Colonic mucosa (tissue), 4 donors: ENCODE measurements around the gene SAP30L. TPM values are rescaled to one million over a fixed set of nuclear protein-coding genes. Genes with fewer than 3 reads are reported as not detected.
A peak's percentile ranks its signal among the peaks of the same experiment; 100 is the strongest.

Experiments
- DNase-seq: peaks from one replicate; pipeline ENCODE4 v3.0.0-alpha.2; 2020
- H3K27ac ChIP-seq: fragments of 200-600 bp; one replicate; pipeline ENCODE4 v1.8.0; 2021
- H3K27me3 ChIP-seq: fragments of 200-600 bp; one replicate; pipeline ENCODE4 v1.8.0; 2021
- H3K36me3 ChIP-seq: fragments of 200-600 bp; one replicate; pipeline ENCODE4 v1.8.0; 2021
- H3K4me1 ChIP-seq: fragments of 200-600 bp; one replicate; pipeline ENCODE4 v1.8.0; 2021; ENCODE audit warnings: mild to moderate bottlenecking
- H3K4me3 ChIP-seq: fragments of 200-600 bp; one replicate; pipeline ENCODE4 v1.8.0; 2021
- H3K9ac ChIP-seq, 2 donors: one replicate each; pipeline ENCODE4 v1.7.0; 2013; ENCODE audit warnings: control low read depth in 2 of 2, low read depth in 2 of 2, low read length in 2 of 2
- H3K9me3 ChIP-seq: fragments of 200-600 bp; one replicate; pipeline ENCODE4 v1.8.0; 2021
- CTCF ChIP-seq: fragments of 200-600 bp; IDR thresholded peaks from one replicate; pipeline ENCODE4 v1.8.0; 2022; ENCODE audit warnings: antibody characterized with exemption, mild to moderate bottlenecking
- intact Hi-C: fragments of 100-400 bp; cut with DNase I; formaldehyde crosslinking; loops from one replicate; pipeline ENCODE4 v1.14.1; 2022
- total RNA-seq, 2 donors: library from RNA; stranded (reverse); fragmentation: NEBNext Ultra II Directional in 1 of 2; extraction: Animal tissue kit (Norgen Biotek cat#: 25700) in 1 of 2; gene quantifications; one replicate each; pipeline ENCODE4 v1.2.1, GENCODE V29; 2021
- donor health status: healthy.
- donor health status: DM: no; HTN: no; CAD: no.
- donor health status: DM: no; HTN: no; CAD: no.

Gene SAP30L
- total RNA-seq, 2 donors from 2014 or later, result 38.2 to 47.0 TPM

- intact Hi-C loops, result no loop called here
- H3K9me3 ChIP-seq, result no peaks in the 10 kb centered on the region
- H3K4me1 ChIP-seq, result peaks cover 5% of the 10 kb centered on the region
- no peaks in the 10 kb centered on the region for H3K36me3 ChIP-seq
- peak; percentile 29 for DNase-seq
- H3K9ac ChIP-seq, result peak overlapping the region; percentile 73 to 95
- H3K4me3 ChIP-seq, result peak overlapping the region; percentile 90
- TF ChIP-seq CTCF, result no peak
- no peaks in the 10 kb centered on the region for H3K27me3 ChIP-seq
- peak overlapping the region; percentile 78 for H3K27ac ChIP-seq
Observed at GRCh38 chr5:154444556-154445421, 1.0 kb upstream of the SAP30L start.

GRCh38 chr5:154446195-154447088, 645 bp downstream of the SAP30L start:
- H3K9ac ChIP-seq, result peak overlapping the region; percentile 70 to 92
- peak; percentile 65 for DNase-seq
- intact Hi-C loops, result no loop called here
- no peak for TF ChIP-seq CTCF
- H3K4me3 ChIP-seq, result peak overlapping the region; percentile 90
- H3K36me3 ChIP-seq, result no peaks in the 10 kb centered on the region
- H3K9me3 ChIP-seq, result no peaks in the 10 kb centered on the region
- peaks cover 5% of the 10 kb centered on the region for H3K4me1 ChIP-seq
- H3K27me3 ChIP-seq, result no peaks in the 10 kb centered on the region
- peak overlapping the region; percentile 76 for H3K27ac ChIP-seq

- Histone ChIP-seq H3K27me3 (no peaks in the 10 kb centered on the region), H3K9me3 (no peaks in the 10 kb centered on the region), H3K9ac (peak overlapping the region; percentile 70 to 92), H3K4me1 (peaks cover 5% of the 10 kb centered on the region), H3K36me3 (no peaks in the 10 kb centered on the region), H3K4me3 (peak overlapping the region; percentile 90), H3K27ac (peak overlapping the region; percentile 76)
- TF ChIP-seq CTCF, result no peak
- no peak for DNase-seq
- intact Hi-C loops, result no loop called here
Observed at GRCh38 chr5:154447089-154447725, 1.4 kb downstream of the SAP30L start.

GRCh38 chr5:154449786-154450185, 4.0 kb downstream of the SAP30L start:
- H3K9ac ChIP-seq, result no peak overlapping the region
- no peak for TF ChIP-seq CTCF
- no peak overlapping the region for H3K27ac ChIP-seq
- no peaks in the 10 kb centered on the region for H3K27me3 ChIP-seq
- DNase-seq, result no peak
- H3K4me1 ChIP-seq, result peaks cover 5% of the 10 kb centered on the region
- intact Hi-C loops, result no loop called here
- H3K9me3 ChIP-seq, result no peaks in the 10 kb centered on the region
- H3K4me3 ChIP-seq, result no peak overlapping the region
- H3K36me3 ChIP-seq, result no peaks in the 10 kb centered on the region

- Histone ChIP-seq H3K9ac (no peak overlapping the region), H3K27me3 (no peaks in the 10 kb centered on the region), H3K4me3 (no peak overlapping the region), H3K27ac (no peak overlapping the region), H3K36me3 (peaks cover 6% of the 10 kb centered on the region), H3K9me3 (no peaks in the 10 kb centered on the region), H3K4me1 (peaks cover 5% of the 10 kb centered on the region)
- no peak for TF ChIP-seq CTCF
- no peak for DNase-seq
- intact Hi-C loops, result no loop called here
Observed at GRCh38 chr5:154451957-154452356, 6.2 kb downstream of the SAP30L start.
